ENCODE data around the gene ATG4D. TPM values are rescaled to one million over a fixed set of nuclear protein-coding genes. Genes with fewer than 3 reads are reported as not detected.

The ATG4D gene
- polyA plus RNA-seq, 1 of the 3 experiments (the other 2 are of a cell fraction): 22.6 TPM

GRCh38 chr19:10519421-10519820 lies 24.3 kb upstream of the ATG4D start:
- CTCF ChIA-PET: interaction anchor here (1.4 to 3.6 kb wide), 3 partner anchors 9 to 103 kb away, joined by 3 to 20 read pairs (median 5); no protein-coding TSS in a partner anchor

GRCh38 chr19:10520652-10521318 lies 22.9 kb upstream of the ATG4D start:
- H3K4me3 ChIP-seq (ENCODE audit: low read depth in 2 of 2, low read length in 1 of 2): no peak overlapping the region
- H3K27me3 ChIP-seq (ENCODE audit: insufficient read depth): no peaks in the 10 kb centered on the region; the same call in 1 of the 2 replicates
- H3K79me2 ChIP-seq (ENCODE audit: insufficient read depth): no peaks in the 10 kb centered on the region
- no peaks in the 10 kb centered on the region for H3K36me3 ChIP-seq (replicated peaks in 1 of 2; ENCODE audit: control insufficient read depth in 1 of 2, insufficient read depth in 2 of 2, low read length in 1 of 2)
- no peak overlapping the region for H3K27ac ChIP-seq (ENCODE audit: low read depth in 2 of 2, low read length in 1 of 2)
- peak; percentile 37 for DNase-seq
- H4K20me1 ChIP-seq (ENCODE audit: insufficient read depth): no peaks in the 10 kb centered on the region
- no peaks in the 10 kb centered on the region for H3K9me2 ChIP-seq
- H3K4me2 ChIP-seq: no peak overlapping the region
- WGBS (ENCODE audit: low lambda C conversion rate): 78% methylated on average over 10 of the region's 15 CpGs
- no peak overlapping the region for H3K9ac ChIP-seq
- H3K9me3 ChIP-seq: no peaks in the 10 kb centered on the region
- H3F3A ChIP-seq (replicated peaks; ENCODE audit: insufficient read depth): no peaks in the 10 kb centered on the region
- no peaks in the 10 kb centered on the region; a peak in 1 of 4 replicates for H3K4me1 ChIP-seq (ENCODE audit: control insufficient read depth in 1 of 2, insufficient read depth in 2 of 2, low read depth in 1 of 2, low read length in 1 of 2)
- POLR2A ChIA-PET: no interaction called here
- no peak overlapping the region for H2AFZ ChIP-seq (ENCODE audit: low read depth)
- CTCF ChIA-PET: interaction anchor here (0.9 to 3.6 kb wide), 4 partner anchors 11 to 21 kb away, joined by 3 to 20 read pairs (median 3); no protein-coding TSS in a partner anchor
- TF ChIP-seq, protein P1, sequence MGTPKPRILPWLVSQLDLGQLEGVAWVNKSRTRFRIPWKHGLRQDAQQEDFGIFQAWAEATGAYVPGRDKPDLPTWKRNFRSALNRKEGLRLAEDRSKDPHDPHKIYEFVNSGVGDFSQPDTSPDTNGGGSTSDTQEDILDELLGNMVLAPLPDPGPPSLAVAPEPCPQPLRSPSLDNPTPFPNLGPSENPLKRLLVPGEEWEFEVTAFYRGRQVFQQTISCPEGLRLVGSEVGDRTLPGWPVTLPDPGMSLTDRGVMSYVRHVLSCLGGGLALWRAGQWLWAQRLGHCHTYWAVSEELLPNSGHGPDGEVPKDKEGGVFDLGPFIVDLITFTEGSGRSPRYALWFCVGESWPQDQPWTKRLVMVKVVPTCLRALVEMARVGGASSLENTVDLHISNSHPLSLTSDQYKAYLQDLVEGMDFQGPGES (IDR thresholded peaks at IDR 0.05; ENCODE audit: low read depth, low read length): no peak
- no peak for TF ChIP-seq FOSL2 (IDR thresholded peaks at IDR 0.05; ENCODE audit: borderline replicate concordance, low read depth)
- TF ChIP-seq, protein P2, sequence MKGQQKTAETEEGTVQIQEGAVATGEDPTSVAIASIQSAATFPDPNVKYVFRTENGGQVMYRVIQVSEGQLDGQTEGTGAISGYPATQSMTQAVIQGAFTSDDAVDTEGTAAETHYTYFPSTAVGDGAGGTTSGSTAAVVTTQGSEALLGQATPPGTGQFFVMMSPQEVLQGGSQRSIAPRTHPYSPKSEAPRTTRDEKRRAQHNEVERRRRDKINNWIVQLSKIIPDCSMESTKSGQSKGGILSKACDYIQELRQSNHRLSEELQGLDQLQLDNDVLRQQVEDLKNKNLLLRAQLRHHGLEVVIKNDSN (IDR thresholded peaks at IDR 0.05; ENCODE audit: borderline replicate concordance, low read depth): no peak
- TF ChIP-seq ELF1 (IDR thresholded peaks at IDR 0.05): no peak
- no peak for TF ChIP-seq EP300 (IDR thresholded peaks at IDR 0.05; ENCODE audit: borderline replicate concordance in 1 of 2, low read depth in 1 of 2, low read length in 1 of 2)
- TF ChIP-seq RCOR1 (IDR thresholded peaks at IDR 0.05; ENCODE audit: low read length): no peak
- no peak for TF ChIP-seq FOXJ3 (CRISPR knock-in tag; IDR thresholded peaks at IDR 0.05)
- no peak for TF ChIP-seq GATA2 (CRISPR knock-in tag; IDR thresholded peaks at IDR 0.05)
- no peak for TF ChIP-seq EZH2phosphoT487 (IDR thresholded peaks at IDR 0.05; ENCODE audit: borderline replicate concordance, low read depth)
- TF ChIP-seq MEF2A (IDR thresholded peaks at IDR 0.05; ENCODE audit: borderline replicate concordance, low read depth): no peak
- TF ChIP-seq NRF1 (IDR thresholded peaks at IDR 0.05; ENCODE audit: low read depth, low read length): no peak
- no peak for TF ChIP-seq POLR2AphosphoS5 (IDR thresholded peaks at IDR 0.05; ENCODE audit: low read depth, low read length)
- TF ChIP-seq, protein P3, sequence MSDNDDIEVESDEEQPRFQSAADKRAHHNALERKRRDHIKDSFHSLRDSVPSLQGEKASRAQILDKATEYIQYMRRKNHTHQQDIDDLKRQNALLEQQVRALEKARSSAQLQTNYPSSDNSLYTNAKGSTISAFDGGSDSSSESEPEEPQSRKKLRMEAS (IDR thresholded peaks at IDR 0.05; ENCODE audit: low read depth): no peak
- TF ChIP-seq FOXM1 (IDR thresholded peaks at IDR 0.05; ENCODE audit: low read depth): no peak

More at GRCh38 chr19:10519421-10519820, 24.3 kb upstream of the ATG4D start:
- no peak overlapping the region for H3K27ac ChIP-seq (ENCODE audit: low read depth in 2 of 2, low read length in 1 of 2)
- H3K9ac ChIP-seq: no peak overlapping the region
- H3K4me2 ChIP-seq: no peak overlapping the region
- no peaks in the 10 kb centered on the region for H3F3A ChIP-seq (replicated peaks; ENCODE audit: insufficient read depth)
- H3K79me2 ChIP-seq (ENCODE audit: insufficient read depth): no peaks in the 10 kb centered on the region
- peaks cover 4% of the 10 kb centered on the region; the same call in 1 of the 2 replicates for H3K27me3 ChIP-seq (ENCODE audit: insufficient read depth)
- no peak overlapping the region for H3K4me3 ChIP-seq (ENCODE audit: low read depth in 2 of 2, low read length in 1 of 2)
- no peaks in the 10 kb centered on the region for H3K36me3 ChIP-seq (replicated peaks in 1 of 2; ENCODE audit: control insufficient read depth in 1 of 2, insufficient read depth in 2 of 2, low read length in 1 of 2)
- H3K9me2 ChIP-seq: no peaks in the 10 kb centered on the region
- H2AFZ ChIP-seq (ENCODE audit: low read depth): no peak overlapping the region
- no peaks in the 10 kb centered on the region for H4K20me1 ChIP-seq (ENCODE audit: insufficient read depth)
- H3K9me3 ChIP-seq: no peaks in the 10 kb centered on the region
- no peaks in the 10 kb centered on the region; a peak in 1 of 4 replicates for H3K4me1 ChIP-seq (ENCODE audit: control insufficient read depth in 1 of 2, insufficient read depth in 2 of 2, low read depth in 1 of 2, low read length in 1 of 2)
- no peak for DNase-seq
- TF ChIP-seq RAD21 (IDR thresholded peaks at IDR 0.05; ENCODE audit: low read length): no peak
- no peak for TF ChIP-seq EZH2phosphoT487 (IDR thresholded peaks at IDR 0.05; ENCODE audit: borderline replicate concordance, low read depth)
- TF ChIP-seq EP300 (IDR thresholded peaks at IDR 0.05; ENCODE audit: borderline replicate concordance in 1 of 2, low read depth in 1 of 2, low read length in 1 of 2): no peak
- TF ChIP-seq ELF1 (IDR thresholded peaks at IDR 0.05): no peak
- TF ChIP-seq TEAD4 (IDR thresholded peaks at IDR 0.05; ENCODE audit: borderline replicate concordance, insufficient read depth): no peak
- TF ChIP-seq NFIC (IDR thresholded peaks at IDR 0.05; ENCODE audit: borderline replicate concordance): no peak
- TF ChIP-seq POLR2AphosphoS5 (IDR thresholded peaks at IDR 0.05; ENCODE audit: low read depth, low read length): no peak
- TF ChIP-seq NRF1 (IDR thresholded peaks at IDR 0.05; ENCODE audit: low read depth, low read length): no peak
- TF ChIP-seq FOSL2 (IDR thresholded peaks at IDR 0.05; ENCODE audit: borderline replicate concordance, low read depth): no peak
- TF ChIP-seq SIN3A (IDR thresholded peaks at IDR 0.05; ENCODE audit: borderline replicate concordance, low read depth, low read length): no peak
- no peak for TF ChIP-seq ZBTB33 (IDR thresholded peaks at IDR 0.05; ENCODE audit: borderline replicate concordance, low read depth)
- TF ChIP-seq MXI1 (IDR thresholded peaks at IDR 0.05; ENCODE audit: low read depth, low read length): no peak
- no peak for TF ChIP-seq TAF1 (IDR thresholded peaks at IDR 0.05; ENCODE audit: borderline replicate concordance, low read depth, low read length)
- TF ChIP-seq, protein P3 (IDR thresholded peaks at IDR 0.05; ENCODE audit: low read depth): no peak
- TF ChIP-seq JUND (IDR thresholded peaks at IDR 0.05): no peak
- WGBS (ENCODE audit: low lambda C conversion rate): 56% methylated on average over 7 of the region's 7 CpGs
- POLR2A ChIA-PET: no interaction called here

Data from SK-N-SH (cell line).